ENCODE data around the gene PCSK7.

The PCSK7 gene

GRCh38 chr11:117181586-117182550 lies 50.0 kb downstream of the PCSK7 start:
- no peak for DNase-seq

GRCh38 chr11:117180661-117181585 lies 51.0 kb downstream of the PCSK7 start:
- DNase-seq = peak; percentile 59

GRCh38 chr11:117180020-117180419 lies 51.9 kb downstream of the PCSK7 start:
- no peak for DNase-seq

- DNase-seq = peak; percentile 64
These were observed 52.5 kb downstream of the PCSK7 start for GRCh38 chr11:117179048-117179999.

GRCh38 chr11:117178210-117179034 lies 53.5 kb downstream of the PCSK7 start, which contains the start of gene SIDT2:
SIDT2 (plus strand) TSS chr11:117178743; CDS start chr11:117179264, 521 bp downstream.
- peak; percentile 87 for DNase-seq

GRCh38 chr11:117177534-117178209 lies 54.2 kb downstream of the PCSK7 start:
- DNase-seq = no peak

GRCh38 chr11:117176186-117176585 lies 55.7 kb downstream of the PCSK7 start:
- DNase-seq = no peak

GRCh38 chr11:117175781-117176180 lies 56.1 kb downstream of the PCSK7 start:
- DNase-seq = no peak

- no peak for DNase-seq
These were observed 56.8 kb downstream of the PCSK7 start for GRCh38 chr11:117175104-117175503.

GRCh38 chr11:117172724-117173421 lies 59.0 kb downstream of the PCSK7 start:
- no peak for DNase-seq

- DNase-seq = no peak
These were observed 60.3 kb downstream of the PCSK7 start for GRCh38 chr11:117171404-117172061.

- no peak for DNase-seq
These were observed 60.9 kb downstream of the PCSK7 start for GRCh38 chr11:117171007-117171403.

- no peak for DNase-seq
These were observed 61.7 kb downstream of the PCSK7 start for GRCh38 chr11:117170210-117170609.

- DNase-seq = no peak
These were observed 62.1 kb downstream of the PCSK7 start for GRCh38 chr11:117169736-117170135.

GRCh38 chr11:117166491-117166890 lies 65.4 kb downstream of the PCSK7 start:
- DNase-seq = no peak

- no peak for DNase-seq
These were observed 71.0 kb downstream of the PCSK7 start for GRCh38 chr11:117160826-117161225.

GRCh38 chr11:117159892-117160291 lies 72.0 kb downstream of the PCSK7 start:
- DNase-seq = no peak

GRCh38 chr11:117157507-117157906 lies 74.4 kb downstream of the PCSK7 start:
- DNase-seq = no peak

- DNase-seq = no peak
These were observed 77.4 kb downstream of the PCSK7 start for GRCh38 chr11:117154468-117154867.
